ENCODE measurements around the gene BSND. TPM values are rescaled to one million over a fixed set of nuclear protein-coding genes. Genes with fewer than 3 reads are reported as not detected.

BSND gene
- total and polyA plus RNA-seq, 9 of the 15 experiments (the other 6 are each of a cell fraction or from before 2014, with no cell fraction given) = not detected

DNA sequence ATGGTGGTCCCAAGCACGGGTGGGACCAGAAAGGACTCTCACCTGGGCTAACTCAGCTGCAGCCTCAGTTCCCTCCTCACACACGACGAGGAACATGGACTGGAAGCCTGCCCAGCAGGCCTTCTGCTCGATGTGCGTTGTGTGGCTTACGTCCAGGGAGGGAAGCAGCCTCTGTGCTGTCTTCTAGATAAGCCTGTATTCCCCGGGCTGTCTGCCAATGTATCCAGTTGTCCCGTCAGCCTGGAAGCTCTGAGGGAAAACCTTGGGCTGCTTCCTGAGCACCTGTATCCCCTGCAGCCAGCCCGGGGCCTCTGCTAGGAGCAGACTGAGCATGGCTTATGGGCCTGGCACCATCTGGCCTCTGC is 51.2 kb downstream of the BSND start:
- H3K4me1 ChIP-seq (replicated peaks in 1 of 2; ENCODE audit: control insufficient read depth in 2 of 2, insufficient read depth in 2 of 2, low read length in 2 of 2) = peaks cover 0 to 5% of the 10 kb centered on the region in 2 experiments; a peak in 2 of 5 replicates
- TF ChIP-seq GATAD2A (IDR thresholded peaks at IDR 0.05) (no peak), STAT5B (CRISPR knock-in tag; IDR thresholded peaks at IDR 0.05) (no peak), TARDBP (IDR thresholded peaks at IDR 0.05) (no peak), WHSC1 (IDR thresholded peaks at IDR 0.05; ENCODE audit: low read length) (no peak), ZNF311 (CRISPR knock-in tag; IDR thresholded peaks at IDR 0.05) (no peak), NFXL1 (CRISPR knock-in tag; IDR thresholded peaks at IDR 0.05) (no peak), SMAD3 (CRISPR knock-in tag; conservative IDR thresholded peaks at IDR 0.05) (no peak), TEAD4 (IDR thresholded peaks at IDR 0.05; ENCODE audit: low read length) (no peak), TEAD4 (CRISPR knock-in tag; IDR thresholded peaks at IDR 0.05; ENCODE audit: borderline replicate concordance) (no peak), ZNF165 (CRISPR knock-in tag; IDR thresholded peaks at IDR 0.05; ENCODE audit: borderline replicate concordance) (no peak), ZNF780A (CRISPR knock-in tag; IDR thresholded peaks at IDR 0.05) (no peak), CBX8 (IDR thresholded peaks at IDR 0.05; ENCODE audit: borderline replicate concordance, extremely low read depth, low read depth, low read length, poor library complexity, severe bottlenecking) (no peak), SAFB (IDR thresholded peaks at IDR 0.05; ENCODE audit: borderline replicate concordance, low read depth, low read length) (no peak), FOXP1 (CRISPR knock-in tag; IDR thresholded peaks at IDR 0.05) (no peak), MEF2D (tag; conservative IDR thresholded peaks at IDR 0.05; ENCODE audit: low read depth) (no peak), SREBF1 (IDR thresholded peaks at IDR 0.05; ENCODE audit: borderline replicate concordance, low read depth, low read length) (no peak), DDX20 (tag; IDR thresholded peaks at IDR 0.05; ENCODE audit: low read depth) (no peak), RB1 (IDR thresholded peaks at IDR 0.05; ENCODE audit: low read depth) (no peak)
- TF ChIP-seq, protein P1, sequence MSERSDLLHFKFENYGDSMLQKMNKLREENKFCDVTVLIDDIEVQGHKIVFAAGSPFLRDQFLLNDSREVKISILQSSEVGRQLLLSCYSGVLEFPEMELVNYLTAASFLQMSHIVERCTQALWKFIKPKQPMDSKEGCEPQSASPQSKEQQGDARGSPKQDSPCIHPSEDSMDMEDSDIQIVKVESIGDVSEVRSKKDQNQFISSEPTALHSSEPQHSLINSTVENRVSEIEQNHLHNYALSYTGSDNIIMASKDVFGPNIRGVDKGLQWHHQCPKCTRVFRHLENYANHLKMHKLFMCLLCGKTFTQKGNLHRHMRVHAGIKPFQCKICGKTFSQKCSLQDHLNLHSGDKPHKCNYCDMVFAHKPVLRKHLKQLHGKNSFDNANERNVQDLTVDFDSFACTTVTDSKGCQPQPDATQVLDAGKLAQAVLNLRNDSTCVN (CRISPR knock-in tag; IDR thresholded peaks at IDR 0.05) = no peak
- TF ChIP-seq, protein P2, sequence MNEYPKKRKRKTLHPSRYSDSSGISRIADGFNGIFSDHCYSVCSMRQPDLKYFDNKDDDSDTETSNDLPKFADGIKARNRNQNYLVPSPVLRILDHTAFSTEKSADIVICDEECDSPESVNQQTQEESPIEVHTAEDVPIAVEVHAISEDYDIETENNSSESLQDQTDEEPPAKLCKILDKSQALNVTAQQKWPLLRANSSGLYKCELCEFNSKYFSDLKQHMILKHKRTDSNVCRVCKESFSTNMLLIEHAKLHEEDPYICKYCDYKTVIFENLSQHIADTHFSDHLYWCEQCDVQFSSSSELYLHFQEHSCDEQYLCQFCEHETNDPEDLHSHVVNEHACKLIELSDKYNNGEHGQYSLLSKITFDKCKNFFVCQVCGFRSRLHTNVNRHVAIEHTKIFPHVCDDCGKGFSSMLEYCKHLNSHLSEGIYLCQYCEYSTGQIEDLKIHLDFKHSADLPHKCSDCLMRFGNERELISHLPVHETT (CRISPR knock-in tag; conservative IDR thresholded peaks at IDR 0.05 in 1 of 2, IDR thresholded peaks at IDR 0.05 in 1 of 2) = no peak
- TF ChIP-seq, protein P3, sequence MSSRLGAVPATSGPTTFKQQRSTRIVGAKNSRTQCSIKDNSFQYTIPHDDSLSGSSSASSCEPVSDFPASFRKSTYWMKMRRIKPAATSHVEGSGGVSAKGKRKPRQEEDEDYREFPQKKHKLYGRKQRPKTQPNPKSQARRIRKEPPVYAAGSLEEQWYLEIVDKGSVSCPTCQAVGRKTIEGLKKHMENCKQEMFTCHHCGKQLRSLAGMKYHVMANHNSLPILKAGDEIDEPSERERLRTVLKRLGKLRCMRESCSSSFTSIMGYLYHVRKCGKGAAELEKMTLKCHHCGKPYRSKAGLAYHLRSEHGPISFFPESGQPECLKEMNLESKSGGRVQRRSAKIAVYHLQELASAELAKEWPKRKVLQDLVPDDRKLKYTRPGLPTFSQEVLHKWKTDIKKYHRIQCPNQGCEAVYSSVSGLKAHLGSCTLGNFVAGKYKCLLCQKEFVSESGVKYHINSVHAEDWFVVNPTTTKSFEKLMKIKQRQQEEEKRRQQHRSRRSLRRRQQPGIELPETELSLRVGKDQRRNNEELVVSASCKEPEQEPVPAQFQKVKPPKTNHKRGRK (tag; IDR thresholded peaks at IDR 0.05) = no peak
- WGBS (ENCODE audit: insufficient coverage, low coverage, missing lambda C conversion rate) = 68% methylated on average over 9 of the region's 9 CpGs
- H3K79me2 ChIP-seq (ENCODE audit: control insufficient read depth, insufficient read depth, low read length) = peaks cover 29% of the 10 kb centered on the region; the same call in 2 of the 3 replicates
- H3K4me3 ChIP-seq = no peak overlapping the region
- no peak for DNase-seq (ENCODE audit: extremely low read depth in 1 of 4, low spot score in 3 of 4)
- in situ Hi-C loops (cut with MboI) (no loop called here), intact Hi-C loops (cut with micrococcal nuclease) (no loop called here)
- peaks cover 5% of the 10 kb centered on the region; the same call in 1 of the 2 replicates for H4K20me1 ChIP-seq (replicated peaks; ENCODE audit: control insufficient read depth, insufficient read depth, low read length)
- no peaks in the 10 kb centered on the region for H3K27me3 ChIP-seq (ENCODE audit: control insufficient read depth in 2 of 2, insufficient read depth in 2 of 2, low read length in 2 of 2)
- CTCF ChIA-PET (ENCODE audit: low intra/inter-chr PET ratio) = interaction anchor here (0.6 kb wide), 1 partner anchor 31 kb away, joined by 3 read pairs; no protein-coding TSS in a partner anchor
- FAIRE-seq = no peak
- BruUV-seq (replicated peaks) = no TSS peak
- H3K36me3 ChIP-seq (ENCODE audit: control insufficient read depth, insufficient read depth, low read length) = peaks cover 95% of the 10 kb centered on the region; the same call in 2 of the 3 replicates
- H2AFZ ChIP-seq (ENCODE audit: low read depth, low read length) = no peak overlapping the region
- POLR2A ChIA-PET = interaction anchor here (1.0 to 4.1 kb wide), 4 partner anchors 10 to 105 kb away, joined by 3 to 24 read pairs (median 5); no protein-coding TSS in a partner anchor
- no peak overlapping the region for H3K4me2 ChIP-seq (ENCODE audit: insufficient read depth, low read length)
- no peak overlapping the region for H3K27ac ChIP-seq (ENCODE audit: extremely low read depth, low read depth, low read length)
- no peaks in the 10 kb centered on the region for H3K9me3 ChIP-seq (replicated peaks; ENCODE audit: control insufficient read depth, insufficient read depth, low read depth, low read length)
- no peaks in the 10 kb centered on the region for H3K9me1 ChIP-seq (ENCODE audit: control insufficient read depth, insufficient read depth, low read length)
- ATAC-seq = no peak
- peak overlapping the region in 1 of 2 experiments; percentile 76; a peak in 2 of 4 replicates for H3K9ac ChIP-seq (ENCODE audit: insufficient read depth in 1 of 2, low read depth in 2 of 2, low read length in 2 of 2)
